Fibroblast of the aortic adventitia (primary cell): Measurements from ENCODE around the gene ATP1B3. TPM values are rescaled to one million over a fixed set of nuclear protein-coding genes. Genes with fewer than 3 reads are reported as not detected.
"Not testable (repeated sequence)": the region's sequence is repeated elsewhere in the genome, so short reads cannot be mapped to it uniquely, and the experiment has no call there.

Experiments
- DNase-seq: peaks from one replicate; pipeline ENCODE4 v3.0.0-alpha.2; 2010; ENCODE audit warnings: low read depth
- H3K4me3 ChIP-seq: 2 replicates; pipeline ENCODE4 v1.5.1; 2011; ENCODE audit warnings: low read depth, mild to moderate bottlenecking, control low read depth, low read length, moderate library complexity
- total RNA-seq: library from RNA; depleted of rRNA; stranded (reverse); fragments of >200 nt; gene quantifications from 2 replicates; pipeline ENCODE4 v1.2.3, GENCODE V29; 2012; ENCODE audit warnings: low replicate concordance
- TF ChIP-seq, protein P1 (sequence below): IDR thresholded peaks from 2 replicates; pipeline ENCODE4 v1.5.1; 2011; ENCODE audit warnings: mild to moderate bottlenecking, low read length, control low read depth, inconsistent platforms; ENCODE audit not compliant: insufficient read depth

The ATP1B3 gene
- total RNA-seq, 1 donor = 70.2 TPM

DNA sequence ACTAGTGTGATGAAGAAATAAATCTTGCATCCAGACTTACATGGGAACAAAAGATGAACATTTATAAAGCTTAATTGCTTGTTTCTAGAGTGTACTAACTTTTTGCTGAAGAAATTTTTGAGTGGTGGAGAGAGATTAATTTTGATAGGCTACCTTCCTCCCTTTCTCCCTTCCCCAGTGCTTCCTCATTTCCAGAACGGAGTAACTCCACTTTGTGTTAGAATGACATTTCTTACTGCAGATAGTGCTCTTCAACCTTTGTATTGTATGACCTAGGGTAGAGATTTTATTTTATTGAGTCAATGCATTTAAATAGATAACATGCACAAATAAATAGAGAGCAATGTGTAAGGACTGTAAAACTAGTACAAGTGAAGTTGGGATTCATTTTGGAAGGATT, 1.9 kb downstream of the ATP1B3 start:
- no peak for DNase-seq
- TF ChIP-seq, protein P1, sequence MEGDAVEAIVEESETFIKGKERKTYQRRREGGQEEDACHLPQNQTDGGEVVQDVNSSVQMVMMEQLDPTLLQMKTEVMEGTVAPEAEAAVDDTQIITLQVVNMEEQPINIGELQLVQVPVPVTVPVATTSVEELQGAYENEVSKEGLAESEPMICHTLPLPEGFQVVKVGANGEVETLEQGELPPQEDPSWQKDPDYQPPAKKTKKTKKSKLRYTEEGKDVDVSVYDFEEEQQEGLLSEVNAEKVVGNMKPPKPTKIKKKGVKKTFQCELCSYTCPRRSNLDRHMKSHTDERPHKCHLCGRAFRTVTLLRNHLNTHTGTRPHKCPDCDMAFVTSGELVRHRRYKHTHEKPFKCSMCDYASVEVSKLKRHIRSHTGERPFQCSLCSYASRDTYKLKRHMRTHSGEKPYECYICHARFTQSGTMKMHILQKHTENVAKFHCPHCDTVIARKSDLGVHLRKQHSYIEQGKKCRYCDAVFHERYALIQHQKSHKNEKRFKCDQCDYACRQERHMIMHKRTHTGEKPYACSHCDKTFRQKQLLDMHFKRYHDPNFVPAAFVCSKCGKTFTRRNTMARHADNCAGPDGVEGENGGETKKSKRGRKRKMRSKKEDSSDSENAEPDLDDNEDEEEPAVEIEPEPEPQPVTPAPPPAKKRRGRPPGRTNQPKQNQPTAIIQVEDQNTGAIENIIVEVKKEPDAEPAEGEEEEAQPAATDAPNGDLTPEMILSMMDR = no peak
- peak overlapping the region; percentile 78 for H3K4me3 ChIP-seq

- TF ChIP-seq, protein P1 = no peak
- peak; percentile 65 for DNase-seq
- H3K4me3 ChIP-seq = peak overlapping the region; percentile 78
These were observed 2.4 kb downstream of the ATP1B3 start for GRCh38 chr3:141878817-141879216.

DNA sequence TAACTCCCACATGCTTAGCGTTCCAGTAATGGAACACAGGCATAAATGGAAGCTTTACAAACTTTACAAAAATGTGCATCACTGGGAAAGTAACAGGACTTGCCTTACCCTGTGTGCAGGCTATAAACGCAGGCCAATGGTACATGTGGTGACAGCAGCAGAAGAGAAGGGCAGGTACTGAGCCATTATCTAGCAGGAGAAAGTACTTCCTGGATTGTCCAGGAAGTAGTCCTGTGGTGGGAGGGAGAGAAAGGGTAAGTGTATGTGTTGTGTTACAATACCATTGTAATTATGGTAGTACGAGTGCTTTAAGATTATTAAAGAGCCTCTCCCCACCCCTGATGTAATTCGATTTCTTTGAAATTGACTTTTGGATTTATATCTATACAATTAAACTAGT, 5.3 kb downstream of the ATP1B3 start:
- TF ChIP-seq, protein P1 = no peak
- DNase-seq = no peak
- no peak overlapping the region for H3K4me3 ChIP-seq

DNA sequence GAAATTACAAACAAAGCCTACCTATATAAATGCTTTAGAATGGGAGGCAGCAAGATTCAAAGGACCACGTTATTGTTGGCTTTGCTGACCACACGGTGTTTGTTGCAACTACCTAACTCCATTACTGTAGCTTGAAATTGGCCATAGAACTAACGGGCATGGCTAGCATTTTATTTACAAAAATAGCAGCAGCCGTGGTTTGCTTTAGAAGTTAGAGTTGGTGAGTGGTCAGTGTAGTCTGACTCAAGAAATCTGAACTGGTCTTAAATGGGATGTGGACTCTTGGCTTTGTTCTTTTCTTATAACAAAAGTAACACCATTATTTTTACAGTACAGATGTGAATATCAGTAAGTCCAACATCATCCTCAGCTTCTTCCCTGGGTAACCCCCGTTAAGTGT, 10.6 kb downstream of the ATP1B3 start:
- DNase-seq = no peak
- TF ChIP-seq, protein P1 = no peak
- H3K4me3 ChIP-seq = no peak overlapping the region

DNA sequence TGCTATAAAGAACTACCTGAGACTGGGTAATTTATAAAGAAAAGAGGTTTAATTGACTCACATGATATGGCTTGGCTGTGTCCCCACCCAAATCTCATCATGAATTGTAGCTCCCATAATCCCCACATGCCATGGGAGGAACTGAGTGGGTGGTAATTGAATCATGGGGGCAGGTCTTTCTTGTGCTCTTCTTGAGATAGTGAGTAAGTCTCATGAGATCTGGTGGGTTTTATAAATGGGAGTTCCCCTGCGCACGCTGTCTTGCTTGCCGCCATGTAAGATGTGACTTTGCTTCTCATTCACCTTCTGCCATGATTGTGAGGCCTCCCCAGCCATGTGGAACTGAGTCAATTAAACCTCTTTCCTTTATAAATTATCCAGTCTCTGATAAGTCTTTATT, 12.1 kb downstream of the ATP1B3 start:
- DNase-seq, H3K4me3 ChIP-seq: not testable (repeated sequence)

- TF ChIP-seq, protein P1 = no peak
- no peak overlapping the region for H3K4me3 ChIP-seq
- peak; percentile 91 for DNase-seq
These were observed 18.2 kb downstream of the ATP1B3 start for GRCh38 chr3:141894524-141895176.

GRCh38 chr3:141895731-141896130, 19.3 kb downstream of the ATP1B3 start:
- no peak overlapping the region for H3K4me3 ChIP-seq
- DNase-seq = no peak
- TF ChIP-seq, protein P1 = no peak
